Measurements from ENCODE around the gene MAST4.

MAST4 gene

DNA sequence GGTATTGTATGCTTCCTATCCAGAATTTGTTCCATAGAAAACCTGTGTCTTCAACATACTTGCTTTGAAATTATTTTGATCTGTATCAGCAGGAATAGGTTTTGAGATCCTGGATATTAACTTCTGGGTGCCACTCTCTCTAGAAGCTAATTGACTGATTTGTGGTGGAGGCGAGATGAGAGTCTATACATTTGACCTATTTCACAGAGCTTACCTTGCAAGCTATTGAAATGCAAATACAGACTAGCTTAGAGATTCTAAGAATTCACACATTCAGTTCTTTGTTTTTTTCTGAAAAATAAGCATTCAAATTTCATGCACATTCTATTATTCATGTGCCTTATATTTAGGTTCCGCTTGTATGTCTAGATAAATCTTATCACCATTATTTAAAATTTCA, 246.3 kb downstream of the MAST4 start:
- no peak for DNase-seq (ENCODE audit: low read depth in 1 of 2, low spot score in 1 of 2)
- H3K27ac ChIP-seq (replicated peaks): no peak overlapping the region
- H3K4me3 ChIP-seq (replicated peaks; ENCODE audit: insufficient read depth, low read length): no peak overlapping the region
- H3K27me3 ChIP-seq (ENCODE audit: insufficient read depth, poor library complexity, severe bottlenecking): no peaks in the 10 kb centered on the region
- no peak for TF ChIP-seq GABPA (IDR thresholded peaks at IDR 0.05; ENCODE audit: low read depth)

DNA sequence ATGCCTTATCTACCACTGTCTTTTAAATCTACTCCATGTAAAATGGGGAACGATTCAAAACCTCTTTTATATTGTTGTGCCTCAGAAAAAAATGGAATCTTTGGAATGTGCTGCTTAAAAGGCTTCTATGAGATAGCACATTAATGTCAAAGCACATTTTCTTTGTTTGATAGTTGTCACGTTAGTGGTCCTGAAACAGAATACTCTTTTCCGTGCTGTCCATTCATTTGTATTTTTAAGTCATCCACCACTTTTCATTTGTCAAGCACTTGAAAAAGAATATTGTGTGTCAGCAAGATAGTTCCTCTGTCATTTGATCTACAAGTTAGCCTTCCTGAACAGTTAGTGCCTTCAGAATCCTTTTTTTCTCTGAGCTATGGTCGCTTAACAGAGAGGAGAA, 246.9 kb downstream of the MAST4 start:
- no peak overlapping the region for H3K4me3 ChIP-seq (replicated peaks; ENCODE audit: insufficient read depth, low read length)
- TF ChIP-seq GABPA (IDR thresholded peaks at IDR 0.05; ENCODE audit: low read depth): no peak
- TF ChIP-seq, protein P1, sequence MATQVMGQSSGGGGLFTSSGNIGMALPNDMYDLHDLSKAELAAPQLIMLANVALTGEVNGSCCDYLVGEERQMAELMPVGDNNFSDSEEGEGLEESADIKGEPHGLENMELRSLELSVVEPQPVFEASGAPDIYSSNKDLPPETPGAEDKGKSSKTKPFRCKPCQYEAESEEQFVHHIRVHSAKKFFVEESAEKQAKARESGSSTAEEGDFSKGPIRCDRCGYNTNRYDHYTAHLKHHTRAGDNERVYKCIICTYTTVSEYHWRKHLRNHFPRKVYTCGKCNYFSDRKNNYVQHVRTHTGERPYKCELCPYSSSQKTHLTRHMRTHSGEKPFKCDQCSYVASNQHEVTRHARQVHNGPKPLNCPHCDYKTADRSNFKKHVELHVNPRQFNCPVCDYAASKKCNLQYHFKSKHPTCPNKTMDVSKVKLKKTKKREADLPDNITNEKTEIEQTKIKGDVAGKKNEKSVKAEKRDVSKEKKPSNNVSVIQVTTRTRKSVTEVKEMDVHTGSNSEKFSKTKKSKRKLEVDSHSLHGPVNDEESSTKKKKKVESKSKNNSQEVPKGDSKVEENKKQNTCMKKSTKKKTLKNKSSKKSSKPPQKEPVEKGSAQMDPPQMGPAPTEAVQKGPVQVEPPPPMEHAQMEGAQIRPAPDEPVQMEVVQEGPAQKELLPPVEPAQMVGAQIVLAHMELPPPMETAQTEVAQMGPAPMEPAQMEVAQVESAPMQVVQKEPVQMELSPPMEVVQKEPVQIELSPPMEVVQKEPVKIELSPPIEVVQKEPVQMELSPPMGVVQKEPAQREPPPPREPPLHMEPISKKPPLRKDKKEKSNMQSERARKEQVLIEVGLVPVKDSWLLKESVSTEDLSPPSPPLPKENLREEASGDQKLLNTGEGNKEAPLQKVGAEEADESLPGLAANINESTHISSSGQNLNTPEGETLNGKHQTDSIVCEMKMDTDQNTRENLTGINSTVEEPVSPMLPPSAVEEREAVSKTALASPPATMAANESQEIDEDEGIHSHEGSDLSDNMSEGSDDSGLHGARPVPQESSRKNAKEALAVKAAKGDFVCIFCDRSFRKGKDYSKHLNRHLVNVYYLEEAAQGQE (IDR thresholded peaks at IDR 0.05; ENCODE audit: insufficient replicate concordance, low read depth): no peak
- TF ChIP-seq SPI1 (IDR thresholded peaks at IDR 0.05; ENCODE audit: borderline replicate concordance, low read depth): no peak
- no peak for TF ChIP-seq POLR2AphosphoS5 (IDR thresholded peaks at IDR 0.05; ENCODE audit: low read depth)
- TF ChIP-seq CTCF (IDR thresholded peaks at IDR 0.05; ENCODE audit: insufficient read depth, low read length): no peak

GRCh38 chr5:66848749-66849641, 252.8 kb downstream of the MAST4 start:
- H3K4me3 ChIP-seq (replicated peaks; ENCODE audit: insufficient read depth, low read length): no peak overlapping the region
- no peaks in the 10 kb centered on the region for H3K27me3 ChIP-seq (ENCODE audit: insufficient read depth, poor library complexity, severe bottlenecking)
- TF ChIP-seq GABPA (IDR thresholded peaks at IDR 0.05; ENCODE audit: low read depth) (no peak), POLR2AphosphoS5 (IDR thresholded peaks at IDR 0.05; ENCODE audit: low read depth) (no peak), SPI1 (IDR thresholded peaks at IDR 0.05; ENCODE audit: borderline replicate concordance, low read depth) (no peak), CTCF (IDR thresholded peaks at IDR 0.05; ENCODE audit: insufficient read depth, low read length) (no peak)
- TF ChIP-seq, protein P1 (IDR thresholded peaks at IDR 0.05; ENCODE audit: insufficient replicate concordance, low read depth): no peak
- no peak overlapping the region for H3K27ac ChIP-seq (replicated peaks)
- DNase-seq (ENCODE audit: low read depth in 1 of 2, low spot score in 1 of 2): no peak

More for the DNA sequence above, 246.9 kb downstream of the MAST4 start:
- H3K27me3 ChIP-seq (ENCODE audit: insufficient read depth, poor library complexity, severe bottlenecking): no peaks in the 10 kb centered on the region
- H3K27ac ChIP-seq (replicated peaks): no peak overlapping the region
- no peak for DNase-seq (ENCODE audit: low read depth in 1 of 2, low spot score in 1 of 2)

GRCh38 chr5:66849803-66850202, 253.6 kb downstream of the MAST4 start:
- no peak overlapping the region for H3K27ac ChIP-seq (replicated peaks)

More at GRCh38 chr5:66849803-66850202, 253.6 kb downstream of the MAST4 start:
- no peak for TF ChIP-seq SPI1 (IDR thresholded peaks at IDR 0.05; ENCODE audit: borderline replicate concordance, low read depth)
- no peak for TF ChIP-seq POLR2AphosphoS5 (IDR thresholded peaks at IDR 0.05; ENCODE audit: low read depth)
- no peak for TF ChIP-seq CTCF (IDR thresholded peaks at IDR 0.05; ENCODE audit: insufficient read depth, low read length)
- TF ChIP-seq GABPA (IDR thresholded peaks at IDR 0.05; ENCODE audit: low read depth): no peak
- TF ChIP-seq, protein P1 (IDR thresholded peaks at IDR 0.05; ENCODE audit: insufficient replicate concordance, low read depth): no peak
- Histone ChIP-seq H3K27me3 (ENCODE audit: insufficient read depth, poor library complexity, severe bottlenecking) (no peaks in the 10 kb centered on the region), H3K4me3 (replicated peaks; ENCODE audit: insufficient read depth, low read length) (no peak overlapping the region)
- DNase-seq (ENCODE audit: low read depth in 1 of 2, low spot score in 1 of 2): no peak
